HG03460 (cell line): ENCODE measurements around the gene SDHB.

Experiments
- ATAC-seq: cut with Tn5 transposase; IDR thresholded peaks from one replicate; pipeline ENCODE4 v1.9.1; 2021; ENCODE audit not compliant: unreplicated experiment

SDHB gene

GRCh38 chr1:16989676-16990391 lies 64.0 kb downstream of the SDHB start:
- ATAC-seq: no peak

GRCh38 chr1:16988210-16988609 lies 65.6 kb downstream of the SDHB start:
- no peak for ATAC-seq

- ATAC-seq: no peak
Observed at GRCh38 chr1:16986962-16987361, 66.9 kb downstream of the SDHB start.

GRCh38 chr1:16986560-16986959 lies 67.3 kb downstream of the SDHB start:
- ATAC-seq: no peak

GRCh38 chr1:16986113-16986512 lies 67.7 kb downstream of the SDHB start:
- ATAC-seq: no peak

GRCh38 chr1:16984717-16985116 lies 69.1 kb downstream of the SDHB start:
- ATAC-seq: no peak

GRCh38 chr1:16983649-16984048 lies 70.2 kb downstream of the SDHB start:
- ATAC-seq: no peak

GRCh38 chr1:16982902-16983301 lies 70.9 kb downstream of the SDHB start:
- ATAC-seq: no peak

- no peak for ATAC-seq
Observed at GRCh38 chr1:16981269-16981849, 72.5 kb downstream of the SDHB start.

- no peak for ATAC-seq
Observed at GRCh38 chr1:16980473-16981268, 73.2 kb downstream of the SDHB start, which contains the start of gene MFAP2. Gene MFAP2 (minus strand): TSS chr1:16980620. CDS start chr1:16978273, 2,347 bp downstream.

- no peak for ATAC-seq
Observed at GRCh38 chr1:16979475-16980327, 74.1 kb downstream of the SDHB start.

- no peak for ATAC-seq
Observed at GRCh38 chr1:16978567-16979474, 75.0 kb downstream of the SDHB start.

GRCh38 chr1:16978139-16978538 lies 75.7 kb downstream of the SDHB start:
- ATAC-seq: no peak

- no peak for ATAC-seq
Observed at GRCh38 chr1:16977377-16977776, 76.5 kb downstream of the SDHB start.

- no peak for ATAC-seq
Observed at GRCh38 chr1:16976966-16977365, 76.9 kb downstream of the SDHB start.

- ATAC-seq: no peak
Observed at GRCh38 chr1:16975838-16976237, 78.0 kb downstream of the SDHB start.

GRCh38 chr1:16975211-16975610 lies 78.6 kb downstream of the SDHB start:
- no peak for ATAC-seq

GRCh38 chr1:16973215-16973614 lies 80.6 kb downstream of the SDHB start:
- no peak for ATAC-seq

- no peak for ATAC-seq
Observed at GRCh38 chr1:16972189-16972895, 81.5 kb downstream of the SDHB start.
